Liver (tissue), 9 donors: ENCODE measurements around the gene CD200R1L. TPM values are rescaled to one million over a fixed set of nuclear protein-coding genes. Genes with fewer than 3 reads are reported as not detected.

Source experiments
- DNase-seq: peaks from one replicate; pipeline ENCODE4 v3.0.0-alpha.2; 2017; ENCODE audit warnings: low spot score
- H3K27ac ChIP-seq, 2 donors: one replicate each; pipeline ENCODE4 v1.7.0; 2013; ENCODE audit warnings: inconsistent platforms in 2 of 2, low read length in 2 of 2, control low read depth in 1 of 2, low read depth in 1 of 2, mild to moderate bottlenecking in 1 of 2
- H3K27me3 ChIP-seq, 4 donors: one replicate each; pipeline versions ENCODE4 v1.6.1 to v1.7.0; 2013; ENCODE audit warnings: low read length in 3 of 4, inconsistent platforms in 1 of 4, mild to moderate bottlenecking in 1 of 4, moderate library complexity in 1 of 4; ENCODE audit not compliant: control insufficient read depth in 4 of 4, insufficient read depth in 4 of 4
- H3K36me3 ChIP-seq, 4 donors: one replicate each; pipeline versions ENCODE4 v1.6.1 to v1.7.0; 2013; ENCODE audit warnings: low read length in 3 of 4, mild to moderate bottlenecking in 3 of 4, low read depth in 1 of 4, moderate library complexity in 1 of 4; ENCODE audit not compliant: control insufficient read depth in 4 of 4, insufficient read depth in 3 of 4
- H3K4me1 ChIP-seq, 4 donors: one replicate each; pipeline versions ENCODE4 v1.6.1 to v1.7.0; 2013; ENCODE audit warnings: low read length in 3 of 4, mild to moderate bottlenecking in 3 of 4, moderate library complexity in 1 of 4; ENCODE audit not compliant: control insufficient read depth in 4 of 4, insufficient read depth in 4 of 4
- H3K4me3 ChIP-seq, 3 donors: one replicate each; pipeline versions ENCODE4 v1.6.1 to v1.7.0; 2013; ENCODE audit warnings: low read length in 3 of 3, control low read depth in 1 of 3, low read depth in 1 of 3, mild to moderate bottlenecking in 1 of 3
- H3K9ac ChIP-seq, 2 donors: one replicate each; pipeline ENCODE4 v1.7.0; 2013; ENCODE audit warnings: low read length in 2 of 2, mild to moderate bottlenecking in 2 of 2, moderate library complexity in 2 of 2, control low read depth in 1 of 2, low read depth in 1 of 2
- H3K9me3 ChIP-seq, 4 donors: one replicate each; pipeline versions ENCODE4 v1.6.1 to v1.7.0; 2013; ENCODE audit warnings: low read length in 3 of 4; ENCODE audit not compliant: control insufficient read depth in 4 of 4
- EGR1 ChIP-seq, 2 donors: IDR thresholded peaks; 2 replicates each; pipeline ENCODE4 v1.6.1; 2016 to 2018; ENCODE audit warnings: antibody characterized with exemption in 2 of 2, low read depth in 2 of 2
- FOXA1 ChIP-seq: IDR thresholded peaks from 2 replicates; pipeline ENCODE4 v1.6.1; 2016; ENCODE audit warnings: antibody characterized with exemption
- FOXA2 ChIP-seq: IDR thresholded peaks from 2 replicates; pipeline ENCODE4 v1.6.1; 2016; ENCODE audit warnings: antibody characterized with exemption
- GABPA ChIP-seq, 2 donors: IDR thresholded peaks in 1 of 2; conservative IDR thresholded peaks in 1 of 2; 2 replicates each; pipeline ENCODE4 v1.6.1; 2016; ENCODE audit warnings: antibody characterized with exemption in 2 of 2, mild to moderate bottlenecking in 1 of 2, moderate library complexity in 1 of 2
- JUND ChIP-seq, 2 donors: IDR thresholded peaks; 2 replicates each; pipeline ENCODE4 v1.6.1; 2016; ENCODE audit warnings: antibody characterized with exemption in 2 of 2
- NR2F2 ChIP-seq: IDR thresholded peaks from 2 replicates; pipeline ENCODE4 v1.6.1; 2016; ENCODE audit warnings: antibody characterized with exemption
- RAD21 ChIP-seq, 2 donors: IDR thresholded peaks; 2 replicates each; pipeline ENCODE4 v1.6.1; 2016; ENCODE audit warnings: antibody characterized with exemption in 2 of 2, mild to moderate bottlenecking in 2 of 2
- RXRA ChIP-seq, 2 donors: IDR thresholded peaks; 2 replicates each; pipeline ENCODE4 v1.6.1; 2017 to 2018; ENCODE audit warnings: antibody characterized with exemption in 2 of 2, mild to moderate bottlenecking in 1 of 2
- SP1 ChIP-seq: IDR thresholded peaks from 2 replicates; pipeline ENCODE4 v1.6.1; 2018; ENCODE audit warnings: antibody characterized with exemption, mild to moderate bottlenecking
- TAF1 ChIP-seq: conservative IDR thresholded peaks from 2 replicates; pipeline ENCODE4 v1.6.1; 2016; ENCODE audit warnings: antibody characterized with exemption, mild to moderate bottlenecking
- YY1 ChIP-seq: IDR thresholded peaks from 2 replicates; pipeline ENCODE4 v1.6.1; 2016; ENCODE audit warnings: antibody characterized with exemption, mild to moderate bottlenecking
- WGBS: extraction: QIAGEN DNeasy Blood & Tissue Kit; methylation state at CpG from one replicate; pipeline ENCODE4 v1.1.7; 2013; 5-methylcytosine and 5-hydroxymethylcytosine counted together
- polyA plus RNA-seq, 2 donors: library from polyadenylated mRNA; stranded (reverse) in 1 of 2; unstranded in 1 of 2; fragments of 200-250 nt in 1 of 2; fragments of >200 nt in 1 of 2; fragmentation: Nextera tagmentation in 1 of 2; extraction: Ambion mirVana in 1 of 2; gene quantifications; one replicate each; pipeline versions ENCODE4 v1.2.1 to v1.2.3, GENCODE V29; 2013 to 2015
- total RNA-seq, 2 donors: library from RNA; depleted of rRNA; stranded (reverse); fragments of >200 nt; gene quantifications; one replicate each; pipeline ENCODE4 v1.2.3, GENCODE V29; 2014
- TF ChIP-seq, protein P1 (sequence below): IDR thresholded peaks from 2 replicates; pipeline ENCODE4 v1.6.1; 2016; ENCODE audit warnings: antibody characterized with exemption
- TF ChIP-seq, protein P2 (sequence below): IDR thresholded peaks from 2 replicates; pipeline ENCODE4 v1.6.1; 2016; ENCODE audit warnings: antibody characterized with exemption
- TF ChIP-seq, protein P3 (sequence below): IDR thresholded peaks from 2 replicates; pipeline ENCODE4 v1.6.1; 2016; ENCODE audit warnings: antibody characterized with exemption
- TF ChIP-seq, protein P4 (sequence below): IDR thresholded peaks from 2 replicates; pipeline ENCODE4 v1.6.1; 2016; ENCODE audit warnings: antibody characterized with exemption, mild to moderate bottlenecking
- TF ChIP-seq, protein P5 (sequence below): fragments of 150-350 bp; IDR thresholded peaks from 2 replicates; pipeline ENCODE4 v1.5.1; 2017; ENCODE audit warnings: improper control_type of control experiment, low read depth, low read length; ENCODE audit not compliant: missing input control
- donor health status: healthy.
- donor health status: healthy.
- donor health status: healthy.
- donor health status: healthy.
- donor health status: healthy.

CD200R1L gene
- total and polyA plus RNA-seq, 4 donors = not detected

DNA sequence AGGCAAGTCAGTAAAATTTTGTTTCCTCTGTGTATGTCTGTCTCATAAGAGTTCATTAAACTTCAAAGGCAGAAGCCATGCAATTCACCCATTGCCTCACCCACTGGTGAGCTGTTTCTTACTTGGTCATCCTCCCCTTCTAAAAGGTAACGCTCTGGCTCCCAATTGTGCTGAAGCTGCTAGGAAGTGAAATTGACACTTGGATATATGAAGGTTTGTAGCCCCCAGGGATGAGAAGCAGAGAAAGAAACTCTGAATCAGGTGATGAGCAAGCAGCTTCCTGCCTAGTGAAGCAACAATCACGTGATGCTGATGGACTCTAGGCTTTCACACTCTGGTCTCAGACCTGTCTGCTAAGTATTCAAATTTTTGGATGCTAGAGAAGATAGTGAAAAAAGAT is 70.7 kb downstream of the CD200R1L start:
- peaks cover 0 to 3% (median 0%) of the 10 kb centered on the region in 4 donors for H3K27me3 ChIP-seq
- 67% methylated on average over 2 of the region's 2 CpGs for WGBS
- TF ChIP-seq, protein P1, sequence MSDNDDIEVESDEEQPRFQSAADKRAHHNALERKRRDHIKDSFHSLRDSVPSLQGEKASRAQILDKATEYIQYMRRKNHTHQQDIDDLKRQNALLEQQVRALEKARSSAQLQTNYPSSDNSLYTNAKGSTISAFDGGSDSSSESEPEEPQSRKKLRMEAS = no peak
- TF ChIP-seq RAD21 (IDR thresholded peaks at IDR 0.05) = no peak
- no peak for TF ChIP-seq JUND (IDR thresholded peaks at IDR 0.05)
- TF ChIP-seq YY1 = no peak
- TF ChIP-seq, protein P2, sequence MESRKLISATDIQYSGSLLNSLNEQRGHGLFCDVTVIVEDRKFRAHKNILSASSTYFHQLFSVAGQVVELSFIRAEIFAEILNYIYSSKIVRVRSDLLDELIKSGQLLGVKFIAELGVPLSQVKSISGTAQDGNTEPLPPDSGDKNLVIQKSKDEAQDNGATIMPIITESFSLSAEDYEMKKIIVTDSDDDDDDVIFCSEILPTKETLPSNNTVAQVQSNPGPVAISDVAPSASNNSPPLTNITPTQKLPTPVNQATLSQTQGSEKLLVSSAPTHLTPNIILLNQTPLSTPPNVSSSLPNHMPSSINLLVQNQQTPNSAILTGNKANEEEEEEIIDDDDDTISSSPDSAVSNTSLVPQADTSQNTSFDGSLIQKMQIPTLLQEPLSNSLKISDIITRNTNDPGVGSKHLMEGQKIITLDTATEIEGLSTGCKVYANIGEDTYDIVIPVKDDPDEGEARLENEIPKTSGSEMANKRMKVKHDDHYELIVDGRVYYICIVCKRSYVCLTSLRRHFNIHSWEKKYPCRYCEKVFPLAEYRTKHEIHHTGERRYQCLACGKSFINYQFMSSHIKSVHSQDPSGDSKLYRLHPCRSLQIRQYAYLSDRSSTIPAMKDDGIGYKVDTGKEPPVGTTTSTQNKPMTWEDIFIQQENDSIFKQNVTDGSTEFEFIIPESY = no peak
- no peak for TF ChIP-seq FOXA1
- no peak for TF ChIP-seq GABPA (IDR thresholded peaks at IDR 0.05 in 1 of 2, conservative IDR thresholded peaks at IDR 0.05 in 1 of 2)
- TF ChIP-seq, protein P3, sequence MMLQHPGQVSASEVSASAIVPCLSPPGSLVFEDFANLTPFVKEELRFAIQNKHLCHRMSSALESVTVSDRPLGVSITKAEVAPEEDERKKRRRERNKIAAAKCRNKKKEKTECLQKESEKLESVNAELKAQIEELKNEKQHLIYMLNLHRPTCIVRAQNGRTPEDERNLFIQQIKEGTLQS = no peak
- TF ChIP-seq, protein P4, sequence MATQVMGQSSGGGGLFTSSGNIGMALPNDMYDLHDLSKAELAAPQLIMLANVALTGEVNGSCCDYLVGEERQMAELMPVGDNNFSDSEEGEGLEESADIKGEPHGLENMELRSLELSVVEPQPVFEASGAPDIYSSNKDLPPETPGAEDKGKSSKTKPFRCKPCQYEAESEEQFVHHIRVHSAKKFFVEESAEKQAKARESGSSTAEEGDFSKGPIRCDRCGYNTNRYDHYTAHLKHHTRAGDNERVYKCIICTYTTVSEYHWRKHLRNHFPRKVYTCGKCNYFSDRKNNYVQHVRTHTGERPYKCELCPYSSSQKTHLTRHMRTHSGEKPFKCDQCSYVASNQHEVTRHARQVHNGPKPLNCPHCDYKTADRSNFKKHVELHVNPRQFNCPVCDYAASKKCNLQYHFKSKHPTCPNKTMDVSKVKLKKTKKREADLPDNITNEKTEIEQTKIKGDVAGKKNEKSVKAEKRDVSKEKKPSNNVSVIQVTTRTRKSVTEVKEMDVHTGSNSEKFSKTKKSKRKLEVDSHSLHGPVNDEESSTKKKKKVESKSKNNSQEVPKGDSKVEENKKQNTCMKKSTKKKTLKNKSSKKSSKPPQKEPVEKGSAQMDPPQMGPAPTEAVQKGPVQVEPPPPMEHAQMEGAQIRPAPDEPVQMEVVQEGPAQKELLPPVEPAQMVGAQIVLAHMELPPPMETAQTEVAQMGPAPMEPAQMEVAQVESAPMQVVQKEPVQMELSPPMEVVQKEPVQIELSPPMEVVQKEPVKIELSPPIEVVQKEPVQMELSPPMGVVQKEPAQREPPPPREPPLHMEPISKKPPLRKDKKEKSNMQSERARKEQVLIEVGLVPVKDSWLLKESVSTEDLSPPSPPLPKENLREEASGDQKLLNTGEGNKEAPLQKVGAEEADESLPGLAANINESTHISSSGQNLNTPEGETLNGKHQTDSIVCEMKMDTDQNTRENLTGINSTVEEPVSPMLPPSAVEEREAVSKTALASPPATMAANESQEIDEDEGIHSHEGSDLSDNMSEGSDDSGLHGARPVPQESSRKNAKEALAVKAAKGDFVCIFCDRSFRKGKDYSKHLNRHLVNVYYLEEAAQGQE = no peak
- no peak overlapping the region for H3K4me3 ChIP-seq
- no peaks in the 10 kb centered on the region for H3K36me3 ChIP-seq
- H3K27ac ChIP-seq = no peak overlapping the region
- no peaks in the 10 kb centered on the region for H3K4me1 ChIP-seq
- no peak for DNase-seq
- H3K9me3 ChIP-seq = no peaks in the 10 kb centered on the region
- H3K9ac ChIP-seq = no peak overlapping the region

DNA sequence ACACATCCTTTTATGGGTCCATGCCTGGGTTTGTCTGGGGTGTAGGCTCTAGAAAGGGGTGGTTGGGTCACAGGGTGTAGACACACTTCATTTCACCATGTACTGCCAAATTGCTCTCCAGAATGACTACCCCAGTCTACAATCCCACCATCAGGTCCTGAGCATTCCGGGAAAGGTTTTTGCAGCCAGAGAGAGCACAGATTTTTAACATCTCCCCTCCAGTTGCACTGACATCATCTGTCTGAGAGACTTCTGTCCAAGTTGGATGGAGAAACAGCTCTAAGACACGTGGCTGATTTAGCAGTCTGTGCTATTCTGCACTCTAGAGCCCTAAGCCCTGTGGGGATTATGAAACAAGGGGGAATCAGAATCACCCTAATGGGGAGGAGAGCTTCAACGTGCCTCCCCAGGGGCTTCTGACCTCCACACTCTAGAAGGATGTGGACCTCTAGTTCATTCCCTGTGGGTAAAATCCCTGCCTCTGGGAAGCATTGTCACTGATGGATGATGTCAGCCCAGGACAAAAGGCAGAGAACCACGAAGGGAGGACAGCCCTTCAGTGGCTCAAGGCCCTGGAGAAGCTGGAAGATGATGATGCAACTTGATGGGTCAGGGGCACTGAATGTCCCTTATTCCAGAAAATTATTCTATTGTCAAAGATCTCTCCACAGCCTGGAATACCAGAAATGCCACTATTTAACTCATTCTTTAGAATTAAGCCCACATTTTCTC is 71.5 kb downstream of the CD200R1L start:
- Histone ChIP-seq H3K9me3 (no peaks in the 10 kb centered on the region), H3K27ac (no peak overlapping the region), H3K4me3 (no peak overlapping the region), H3K4me1 (no peaks in the 10 kb centered on the region), H3K27me3 (peaks cover 0 to 3% (median 0%) of the 10 kb centered on the region in 4 donors), H3K36me3 (no peaks in the 10 kb centered on the region), H3K9ac (no peak overlapping the region)
- no peak for DNase-seq
- 59% methylated on average over 4 of the region's 4 CpGs for WGBS
- TF ChIP-seq RXRA (IDR thresholded peaks at IDR 0.05) (no peak), FOXA2 (no peak), SP1 (no peak), TAF1 (no peak), NR2F2 (no peak), FOXA1 (no peak), EGR1 (IDR thresholded peaks at IDR 0.05; ENCODE audit: low read depth in 2 of 2) (no peak), JUND (IDR thresholded peaks at IDR 0.05) (no peak), YY1 (no peak)
- TF ChIP-seq, protein P5, sequence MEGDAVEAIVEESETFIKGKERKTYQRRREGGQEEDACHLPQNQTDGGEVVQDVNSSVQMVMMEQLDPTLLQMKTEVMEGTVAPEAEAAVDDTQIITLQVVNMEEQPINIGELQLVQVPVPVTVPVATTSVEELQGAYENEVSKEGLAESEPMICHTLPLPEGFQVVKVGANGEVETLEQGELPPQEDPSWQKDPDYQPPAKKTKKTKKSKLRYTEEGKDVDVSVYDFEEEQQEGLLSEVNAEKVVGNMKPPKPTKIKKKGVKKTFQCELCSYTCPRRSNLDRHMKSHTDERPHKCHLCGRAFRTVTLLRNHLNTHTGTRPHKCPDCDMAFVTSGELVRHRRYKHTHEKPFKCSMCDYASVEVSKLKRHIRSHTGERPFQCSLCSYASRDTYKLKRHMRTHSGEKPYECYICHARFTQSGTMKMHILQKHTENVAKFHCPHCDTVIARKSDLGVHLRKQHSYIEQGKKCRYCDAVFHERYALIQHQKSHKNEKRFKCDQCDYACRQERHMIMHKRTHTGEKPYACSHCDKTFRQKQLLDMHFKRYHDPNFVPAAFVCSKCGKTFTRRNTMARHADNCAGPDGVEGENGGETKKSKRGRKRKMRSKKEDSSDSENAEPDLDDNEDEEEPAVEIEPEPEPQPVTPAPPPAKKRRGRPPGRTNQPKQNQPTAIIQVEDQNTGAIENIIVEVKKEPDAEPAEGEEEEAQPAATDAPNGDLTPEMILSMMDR = no peak
- TF ChIP-seq, protein P3 = no peak
- TF ChIP-seq, protein P4 = no peak
- TF ChIP-seq, protein P2 = no peak
